Thyroid gland (tissue), 4 donors: ENCODE data around the gene ISM1. TPM values are rescaled to one million over a fixed set of nuclear protein-coding genes. Genes with fewer than 3 reads are reported as not detected.

Experiments used
- DNase-seq, 2 donors: peaks; one replicate each; pipeline ENCODE4 v3.0.0-alpha.2; 2019
- H3K27ac ChIP-seq, 3 donors: fragments of 200-600 bp; sonication (generic); 1 replicate in 2 of 3; 2 replicates in 1 of 3; pipeline ENCODE4 v1.5.1; 2016 to 2019; ENCODE audit warnings: mild to moderate bottlenecking in 1 of 3, moderate library complexity in 1 of 3
- H3K27me3 ChIP-seq: fragments of 200-600 bp; sonication (generic); one replicate; pipeline ENCODE4 v1.5.1; 2019
- H3K36me3 ChIP-seq, 2 donors: fragments of 200-600 bp; sonication (generic); one replicate each; pipeline ENCODE4 v1.5.1; 2016 to 2019
- H3K4me1 ChIP-seq, 2 donors: fragments of 200-600 bp; sonication (generic); one replicate each; pipeline ENCODE4 v1.5.1; 2017 to 2019
- H3K4me3 ChIP-seq, 3 donors: fragments of 200-600 bp; sonication (generic); replicated peaks in 1 of 3; 1 replicate in 2 of 3; 2 replicates in 1 of 3; pipeline ENCODE4 v1.5.1; 2016; ENCODE audit warnings: mild to moderate bottlenecking in 1 of 3
- H3K9me3 ChIP-seq: fragments of 200-600 bp; sonication (generic); one replicate; pipeline ENCODE4 v1.5.1; 2017
- CTCF ChIP-seq, 6 experiments: fragments of 200-600 bp in 3 of 6; fragments of 450-650 bp in 3 of 6; sonication (generic) in 3 of 6; IDR thresholded peaks; one replicate each; pipeline ENCODE4 v1.5.1; 2016 to 2019; ENCODE audit warnings: antibody characterized with exemption in 6 of 6, mild to moderate bottlenecking in 2 of 6, inconsistent platforms in 1 of 6, moderate library complexity in 1 of 6
- POLR2A ChIP-seq, 2 donors: fragments of 450-650 bp; IDR thresholded peaks; one replicate each; pipeline ENCODE4 v1.6.1; 2017; ENCODE audit warnings: antibody characterized with exemption in 2 of 2, mild to moderate bottlenecking in 2 of 2, moderate library complexity in 1 of 2
- WGBS, 2 donors: methylation state at CpG; one replicate each; pipeline ENCODE4 v1.1.5; 2017; 5-methylcytosine and 5-hydroxymethylcytosine counted together
- intact Hi-C: fragments of 100-400 bp; cut with DNase I; formaldehyde crosslinking; loops from one replicate; pipeline ENCODE4 v1.15.1; 2023
- total RNA-seq, 4 donors: library from RNA; depleted of rRNA; stranded (reverse); fragments of >200 nt; gene quantifications; one replicate each; pipeline ENCODE4 v1.2.3, GENCODE V29; 2016

ISM1 gene
- total RNA-seq, 4 donors from 2014 or later, result 77.5 to 98.4 (median 83.7) TPM

GRCh38 chr20:13333036-13333435 lies 112.0 kb downstream of the ISM1 start:
- WGBS, 2 donors, result 42 to 53% methylated on average over 2 of the region's 2 CpGs
- Histone ChIP-seq H3K27ac (no peak overlapping the region), H3K4me3 (no peak overlapping the region), H3K4me1 (no peaks in the 10 kb centered on the region), H3K36me3 (no peaks in the 10 kb centered on the region), H3K27me3 (no peaks in the 10 kb centered on the region), H3K9me3 (no peaks in the 10 kb centered on the region)
- no peak for TF ChIP-seq CTCF (IDR thresholded peaks at IDR 0.05)
- DNase-seq, result peak in 1 of 2 donors; percentile 25
- intact Hi-C loops, result no loop called here

GRCh38 chr20:13333793-13334192 lies 112.7 kb downstream of the ISM1 start:
- Histone ChIP-seq H3K27ac (no peak overlapping the region), H3K9me3 (no peaks in the 10 kb centered on the region), H3K4me1 (no peaks in the 10 kb centered on the region), H3K36me3 (no peaks in the 10 kb centered on the region), H3K4me3 (no peak overlapping the region), H3K27me3 (no peaks in the 10 kb centered on the region)
- no peak for DNase-seq
- TF ChIP-seq POLR2A (IDR thresholded peaks at IDR 0.05) (no peak), CTCF (IDR thresholded peaks at IDR 0.05) (no peak)
- WGBS, 2 donors, result 70 to 71% methylated on average over 3 of the region's 3 CpGs
- intact Hi-C loops, result no loop called here

- WGBS, 2 donors, result 93 to 95% methylated on average over 4 of the region's 4 CpGs
- no peak overlapping the region for H3K27ac ChIP-seq
- no peak overlapping the region for H3K4me3 ChIP-seq
- intact Hi-C loops, result no loop called here
- no peaks in the 10 kb centered on the region for H3K9me3 ChIP-seq
- no peak for DNase-seq
- TF ChIP-seq POLR2A (IDR thresholded peaks at IDR 0.05), result no peak
- H3K4me1 ChIP-seq, result no peaks in the 10 kb centered on the region
- H3K27me3 ChIP-seq, result no peaks in the 10 kb centered on the region
- no peaks in the 10 kb centered on the region for H3K36me3 ChIP-seq
These were observed 115.4 kb downstream of the ISM1 start for GRCh38 chr20:13336308-13337089.

- no peak for DNase-seq
- intact Hi-C loops, result no loop called here
- Histone ChIP-seq H3K4me1 (peaks cover 2 to 4% of the 10 kb centered on the region in 2 donors), H3K27me3 (no peaks in the 10 kb centered on the region), H3K36me3 (no peaks in the 10 kb centered on the region), H3K27ac (no peak overlapping the region), H3K4me3 (no peak overlapping the region), H3K9me3 (no peaks in the 10 kb centered on the region)
- TF ChIP-seq POLR2A (IDR thresholded peaks at IDR 0.05) (no peak), CTCF (IDR thresholded peaks at IDR 0.05) (no peak)
- 83 to 87% methylated on average over 6 of the region's 6 CpGs for WGBS, 2 donors
These were observed 116.2 kb downstream of the ISM1 start for GRCh38 chr20:13337090-13337784.

GRCh38 chr20:13338097-13338661 lies 117.1 kb downstream of the ISM1 start:
- Histone ChIP-seq H3K9me3 (no peaks in the 10 kb centered on the region), H3K27me3 (no peaks in the 10 kb centered on the region), H3K36me3 (no peaks in the 10 kb centered on the region), H3K4me1 (peaks cover 3 to 4% of the 10 kb centered on the region in 2 donors), H3K4me3 (no peak overlapping the region), H3K27ac (no peak overlapping the region)
- no peak for DNase-seq
- 93% methylated on average over 2 of the region's 2 CpGs for WGBS, 2 donors
- intact Hi-C loops, result no loop called here
- TF ChIP-seq CTCF (IDR thresholded peaks at IDR 0.05), result no peak
- TF ChIP-seq POLR2A (IDR thresholded peaks at IDR 0.05), result no peak
